GM12891 (cell line): Measurements from ENCODE around the gene PDE6C.
A peak's percentile ranks its signal among the peaks of the same experiment; 100 is the strongest.

Experiments
- DNase-seq: peaks from one replicate; pipeline ENCODE4 v3.0.0; 2011; ENCODE audit warnings: low spot score; ENCODE audit not compliant: insufficient read length
- FAIRE-seq: peaks from 2 replicates; lab custom pipeline; 2011; peaks lifted over from hg19 to GRCh38; lab: Jason Lieb, UNC
- PAX5 ChIP-seq: IDR thresholded peaks from 2 replicates; pipeline ENCODE4 v1.6.1; 2011; ENCODE audit warnings: low read length, moderate library complexity, mild to moderate bottlenecking; ENCODE audit not compliant: insufficient read depth, severe bottlenecking
- POLR2A ChIP-seq: IDR thresholded peaks from 2 replicates; pipeline ENCODE4 v1.6.1; 2011; ENCODE audit warnings: low read depth, low read length, control low read depth
- POLR2AphosphoS5 ChIP-seq: IDR thresholded peaks from 2 replicates; pipeline ENCODE4 v1.6.1; 2011; ENCODE audit warnings: low read depth, low read length, control low read depth
- POU2F2 ChIP-seq: IDR thresholded peaks from 2 replicates; pipeline ENCODE4 v1.6.1; 2011; ENCODE audit warnings: low read depth, mild to moderate bottlenecking, control low read depth, low read length, moderate library complexity
- SPI1 ChIP-seq: IDR thresholded peaks from 2 replicates; pipeline ENCODE4 v1.6.1; 2011; ENCODE audit warnings: low read depth, low read length, control low read depth
- TAF1 ChIP-seq: IDR thresholded peaks from 2 replicates; pipeline ENCODE4 v1.6.1; 2011; ENCODE audit warnings: low read depth, low read length, control low read depth

The PDE6C gene

DNA sequence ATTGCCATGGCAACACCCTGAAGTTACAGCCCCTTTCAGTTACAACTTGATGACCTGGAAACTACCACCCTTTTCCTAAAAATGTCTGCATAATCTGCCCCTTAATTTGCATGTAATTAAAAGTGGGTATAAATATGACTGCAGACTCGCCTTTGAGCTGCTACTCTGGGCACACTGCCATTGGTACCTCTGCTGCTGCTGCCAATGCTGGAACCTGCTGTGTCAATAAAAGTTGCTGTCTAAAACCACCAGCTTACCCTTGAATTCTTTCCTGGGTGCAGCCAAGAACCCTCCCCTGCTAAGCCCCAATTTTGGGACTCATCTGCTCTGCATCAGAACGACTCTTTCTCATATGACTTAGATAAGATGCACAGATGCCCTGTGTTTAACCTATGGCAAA lies 100.3 kb downstream of the PDE6C start:
- TF ChIP-seq PAX5 (no peak), POLR2AphosphoS5 (no peak), POLR2A (no peak), SPI1 (no peak), TAF1 (no peak), POU2F2 (no peak)
- DNase-seq (no peak), FAIRE-seq (no peak)

DNA sequence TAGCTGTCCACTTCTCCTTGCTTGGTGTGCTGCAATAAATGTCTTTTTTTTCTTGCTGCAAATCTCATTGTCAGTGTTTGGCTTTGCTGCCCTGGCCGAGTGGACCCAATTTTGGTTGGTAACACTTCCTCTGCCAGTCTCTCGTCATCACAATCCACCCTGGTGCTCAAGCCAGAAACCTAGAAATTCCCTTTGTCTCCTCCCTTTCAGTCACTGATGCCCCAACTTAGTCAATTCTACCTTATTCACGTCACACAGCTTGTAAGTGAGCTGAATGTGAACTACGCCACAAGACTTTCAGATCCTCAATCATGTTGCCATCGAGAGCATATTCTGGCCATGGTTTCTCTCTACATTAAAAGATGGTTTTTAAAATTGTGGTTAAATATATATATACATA lies 103.0 kb downstream of the PDE6C start:
- TF ChIP-seq TAF1 (no peak), SPI1 (peak; percentile 95), POLR2AphosphoS5 (no peak), POLR2A (no peak), PAX5 (no peak)
- FAIRE-seq (peak; percentile 90), DNase-seq (peak; percentile 17)
